ENCODE data around the gene DVL3.

DVL3 gene

GRCh38 chr3:184186184-184186901 is 31.2 kb downstream of the DVL3 start, which contains the start of gene ABCF3:
Gene ABCF3 (plus strand): TSS chr3:184186199. CDS start chr3:184186208, 9 bp downstream.
- no peaks in the 10 kb centered on the region for H3K27me3 ChIP-seq
- TF ChIP-seq, protein P1, sequence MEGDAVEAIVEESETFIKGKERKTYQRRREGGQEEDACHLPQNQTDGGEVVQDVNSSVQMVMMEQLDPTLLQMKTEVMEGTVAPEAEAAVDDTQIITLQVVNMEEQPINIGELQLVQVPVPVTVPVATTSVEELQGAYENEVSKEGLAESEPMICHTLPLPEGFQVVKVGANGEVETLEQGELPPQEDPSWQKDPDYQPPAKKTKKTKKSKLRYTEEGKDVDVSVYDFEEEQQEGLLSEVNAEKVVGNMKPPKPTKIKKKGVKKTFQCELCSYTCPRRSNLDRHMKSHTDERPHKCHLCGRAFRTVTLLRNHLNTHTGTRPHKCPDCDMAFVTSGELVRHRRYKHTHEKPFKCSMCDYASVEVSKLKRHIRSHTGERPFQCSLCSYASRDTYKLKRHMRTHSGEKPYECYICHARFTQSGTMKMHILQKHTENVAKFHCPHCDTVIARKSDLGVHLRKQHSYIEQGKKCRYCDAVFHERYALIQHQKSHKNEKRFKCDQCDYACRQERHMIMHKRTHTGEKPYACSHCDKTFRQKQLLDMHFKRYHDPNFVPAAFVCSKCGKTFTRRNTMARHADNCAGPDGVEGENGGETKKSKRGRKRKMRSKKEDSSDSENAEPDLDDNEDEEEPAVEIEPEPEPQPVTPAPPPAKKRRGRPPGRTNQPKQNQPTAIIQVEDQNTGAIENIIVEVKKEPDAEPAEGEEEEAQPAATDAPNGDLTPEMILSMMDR (IDR thresholded peaks at IDR 0.05; ENCODE audit: low read depth, low read length), result no peak
- peak within 1 kb of the TSS; percentile 98 for H3K4me3 ChIP-seq (ENCODE audit: low read depth, low read length)
- DNase-seq, result no peak
- peaks cover 5% of the 10 kb centered on the region for H3K4me1 ChIP-seq
- no peaks in the 10 kb centered on the region for H3K9me3 ChIP-seq
- peaks cover 66% of the 10 kb centered on the region for H3K36me3 ChIP-seq

- no peaks in the 10 kb centered on the region for H3K27me3 ChIP-seq
- TF ChIP-seq, protein P1 (IDR thresholded peaks at IDR 0.05; ENCODE audit: low read depth, low read length), result no peak
- H3K36me3 ChIP-seq, result peaks cover 63% of the 10 kb centered on the region
- DNase-seq, result no peak
- H3K9me3 ChIP-seq, result no peaks in the 10 kb centered on the region
- H3K4me1 ChIP-seq, result peaks cover 5% of the 10 kb centered on the region
- peak overlapping the region; percentile 98 for H3K4me3 ChIP-seq (ENCODE audit: low read depth, low read length)
Observed at GRCh38 chr3:184186902-184187207, 31.7 kb downstream of the DVL3 start.

- H3K4me1 ChIP-seq, result peaks cover 5% of the 10 kb centered on the region
- H3K9me3 ChIP-seq, result no peaks in the 10 kb centered on the region
- H3K27me3 ChIP-seq, result no peaks in the 10 kb centered on the region
- DNase-seq, result no peak
- TF ChIP-seq, protein P1 (IDR thresholded peaks at IDR 0.05; ENCODE audit: low read depth, low read length), result no peak
- H3K4me3 ChIP-seq (ENCODE audit: low read depth, low read length), result no peak overlapping the region
- H3K36me3 ChIP-seq, result peaks cover 63% of the 10 kb centered on the region
Observed at GRCh38 chr3:184188080-184188479, 32.9 kb downstream of the DVL3 start.

GRCh38 chr3:184189421-184189820 is 34.2 kb downstream of the DVL3 start:
- peaks cover 5% of the 10 kb centered on the region for H3K4me1 ChIP-seq
- H3K4me3 ChIP-seq (ENCODE audit: low read depth, low read length), result no peak overlapping the region
- DNase-seq, result no peak
- peaks cover 63% of the 10 kb centered on the region for H3K36me3 ChIP-seq
- H3K9me3 ChIP-seq, result no peaks in the 10 kb centered on the region
- H3K27me3 ChIP-seq, result no peaks in the 10 kb centered on the region
- TF ChIP-seq, protein P1 (IDR thresholded peaks at IDR 0.05; ENCODE audit: low read depth, low read length), result no peak

- Histone ChIP-seq H3K36me3 (peaks cover 62% of the 10 kb centered on the region), H3K4me3 (ENCODE audit: low read depth, low read length) (no peak overlapping the region), H3K4me1 (no peaks in the 10 kb centered on the region), H3K9me3 (no peaks in the 10 kb centered on the region), H3K27me3 (no peaks in the 10 kb centered on the region)
- TF ChIP-seq, protein P1 (IDR thresholded peaks at IDR 0.05; ENCODE audit: low read depth, low read length), result no peak
- DNase-seq, result no peak
Observed at GRCh38 chr3:184192889-184193288, 37.7 kb downstream of the DVL3 start.

- Histone ChIP-seq H3K9me3 (no peaks in the 10 kb centered on the region), H3K4me1 (no peaks in the 10 kb centered on the region), H3K36me3 (peaks cover 53% of the 10 kb centered on the region), H3K4me3 (ENCODE audit: low read depth, low read length) (no peak overlapping the region), H3K27me3 (no peaks in the 10 kb centered on the region)
- TF ChIP-seq, protein P1 (IDR thresholded peaks at IDR 0.05; ENCODE audit: low read depth, low read length), result no peak
- no peak for DNase-seq
Observed at GRCh38 chr3:184193991-184194539, 38.9 kb downstream of the DVL3 start.

Data from BE2C (cell line).